UCSD-AML1 (cell line): Measurements from ENCODE around the gene ANO1.

Experiments used
- DNase-seq: peaks from one replicate; lab custom pipeline; 2025; ENCODE audit not compliant: unreplicated experiment; lab: John Stamatoyannopoulos, UW

The ANO1 gene

GRCh38 chr11:70158201-70158600 is 80.1 kb downstream of the ANO1 start:
- DNase-seq, result no peak

GRCh38 chr11:70158757-70159389 is 80.8 kb downstream of the ANO1 start:
- no peak for DNase-seq

GRCh38 chr11:70159627-70160570 is 81.8 kb downstream of the ANO1 start:
- DNase-seq, result no peak

GRCh38 chr11:70161043-70161625 is 83.0 kb downstream of the ANO1 start:
- DNase-seq, result no peak

GRCh38 chr11:70164705-70165104 is 86.6 kb downstream of the ANO1 start:
- DNase-seq, result no peak

GRCh38 chr11:70167120-70167519 is 89.0 kb downstream of the ANO1 start:
- DNase-seq, result no peak

GRCh38 chr11:70167723-70168404 is 89.7 kb downstream of the ANO1 start:
- no peak for DNase-seq

GRCh38 chr11:70168405-70168754 is 90.3 kb downstream of the ANO1 start:
- no peak for DNase-seq

- DNase-seq, result peak; percentile 47
These were observed 91.0 kb downstream of the ANO1 start for GRCh38 chr11:70169127-70169526.

GRCh38 chr11:70169632-70170031 is 91.5 kb downstream of the ANO1 start:
- no peak for DNase-seq

GRCh38 chr11:70170596-70171210 is 92.6 kb downstream of the ANO1 start:
- DNase-seq, result no peak

GRCh38 chr11:70173018-70173417 is 94.9 kb downstream of the ANO1 start:
- DNase-seq, result no peak

GRCh38 chr11:70174547-70175235 is 96.6 kb downstream of the ANO1 start:
- no peak for DNase-seq

- DNase-seq, result no peak
These were observed 97.2 kb downstream of the ANO1 start for GRCh38 chr11:70175236-70175698.

- peak; percentile 63 for DNase-seq
These were observed 99.0 kb downstream of the ANO1 start for GRCh38 chr11:70176940-70177689.

GRCh38 chr11:70180906-70181305 is 102.8 kb downstream of the ANO1 start:
- no peak for DNase-seq

- no peak for DNase-seq
These were observed 104.1 kb downstream of the ANO1 start for GRCh38 chr11:70182266-70182665.

- DNase-seq, result no peak
These were observed 104.9 kb downstream of the ANO1 start for GRCh38 chr11:70183032-70183431.

- DNase-seq, result no peak
These were observed 105.5 kb downstream of the ANO1 start for GRCh38 chr11:70183483-70184176.
